Measurements from ENCODE around the gene CHST12. TPM values are rescaled to one million over a fixed set of nuclear protein-coding genes. Genes with fewer than 3 reads are reported as not detected.
"Not testable (repeated sequence)": the region's sequence is repeated elsewhere in the genome, so short reads cannot be mapped to it uniquely, and the experiment has no call there.

The CHST12 gene
- total and polyA plus RNA-seq, 2 of the 4 experiments (the other 2 are of a cell fraction): 3.8 to 27.0 TPM

- ATAC-seq (ENCODE audit: low read depth); H3K9me3 ChIP-seq (ENCODE audit: control insufficient read depth, insufficient read depth, low read length); BruUV-seq (replicated peaks); H2AK9ac ChIP-seq (replicated peaks; ENCODE audit: low read depth, low read length, poor library complexity); H3K36me3 ChIP-seq (ENCODE audit: control insufficient read depth, insufficient read depth, low read length); H3K14ac ChIP-seq (replicated peaks; ENCODE audit: low read depth, low read length); H4K8ac ChIP-seq (ENCODE audit: low read depth in 2 of 2, low read length in 2 of 2); DNase-seq; H2AK5ac ChIP-seq (ENCODE audit: low read depth, low read length); dilution Hi-C loops (cut with HindIII; ENCODE audit: low sequenced_read_pairs, unreplicated experiment); H3K4me2 ChIP-seq (ENCODE audit: low read depth, low read length); H4K5ac ChIP-seq (ENCODE audit: low read depth, low read length); H3K27ac ChIP-seq (ENCODE audit: insufficient read depth, low read length); intact Hi-C loops (cut with micrococcal nuclease); H3K18ac ChIP-seq (ENCODE audit: low read depth, low read length); H3K9me1 ChIP-seq (ENCODE audit: insufficient read depth, low read length); in situ Hi-C loops (cut with MboI; ENCODE audit: low sequenced_read_pairs); H4K91ac ChIP-seq (ENCODE audit: insufficient read depth, low read depth, low read length); POLR2A ChIA-PET (ENCODE audit: unreplicated experiment); H3K23ac ChIP-seq (ENCODE audit: low read depth, low read length); H2BK20ac ChIP-seq (ENCODE audit: low read depth, low read length); H3K9ac ChIP-seq (ENCODE audit: low read depth, low read length); H2AFZ ChIP-seq (replicated peaks; ENCODE audit: low read length, poor library complexity); H3K27me3 ChIP-seq (ENCODE audit: control insufficient read depth, insufficient read depth, low read length); H2BK15ac ChIP-seq (ENCODE audit: low read depth, low read length); H3K56ac ChIP-seq (ENCODE audit: extremely low read depth, insufficient read depth, low read length); CTCF ChIA-PET; H2BK120ac ChIP-seq (ENCODE audit: low read depth, low read length); H3K4me3 ChIP-seq (ENCODE audit: insufficient read depth, low read depth, low read length); H3K4ac ChIP-seq (ENCODE audit: low read depth, low read length); H2BK5ac ChIP-seq (ENCODE audit: low read depth, low read length, poor library complexity, severe bottlenecking): not testable (repeated sequence)
- H3K79me1 ChIP-seq (ENCODE audit: low read depth in 1 of 2, low read length in 2 of 2): peaks cover 29 to 31% of the 10 kb centered on the region in 2 experiments
- peaks cover 11% of the 10 kb centered on the region for H3K4me1 ChIP-seq (ENCODE audit: control insufficient read depth, insufficient read depth, low read length)
- H4K20me1 ChIP-seq (ENCODE audit: insufficient read depth, low read length): peaks cover 20% of the 10 kb centered on the region
- no CpG with 5 or more reads among the region's 3 CpGs for WGBS, 2 experiments (ENCODE audit: extremely low coverage in 2 of 2, insufficient read length in 1 of 2)
Measured at GRCh38 chr7:2417178-2417577, 13.8 kb downstream of the CHST12 start.

Measured in IMR-90 (cell line).